HepG2 (cell line): ENCODE results near the gene BLOC1S1. TPM values are rescaled to one million over a fixed set of nuclear protein-coding genes. Genes with fewer than 3 reads are reported as not detected.

ENCODE experiments used
- CBX1 ChIP-seq: IDR thresholded peaks from one replicate; pipeline ENCODE4 v1.6.1; 2016; ENCODE audit warnings: antibody characterized with exemption, low read depth
- FIP1L1 ChIP-seq: fragments of 200-400 bp; formaldehyde crosslinking; IDR thresholded peaks from 2 replicates; pipeline ENCODE4 v1.6.1; 2018; ENCODE audit warnings: low read depth, mild to moderate bottlenecking, low read length, moderate library complexity, borderline replicate concordance; ENCODE audit not compliant: insufficient read depth
- FOXC1 ChIP-seq: sonication (generic); formaldehyde crosslinking; IDR thresholded peaks from 2 replicates; pipeline ENCODE4 v1.8.0; 2022; ENCODE audit warnings: mild to moderate bottlenecking, missing genetic modification reagents, borderline replicate concordance
- FOXJ3 ChIP-seq: sonication (generic); formaldehyde crosslinking; IDR thresholded peaks from 2 replicates; pipeline ENCODE4 v1.4.0; 2020; ENCODE audit warnings: missing genetic modification reagents, mild to moderate bottlenecking, borderline replicate concordance
- KDM3A ChIP-seq: IDR thresholded peaks from 2 replicates; pipeline ENCODE4 v1.6.1; 2018; ENCODE audit warnings: low read depth, missing compliant biosample characterization
- NCOR1 ChIP-seq: fragments of 200-600 bp; sonication (generic); IDR thresholded peaks from 2 replicates; pipeline ENCODE4 v1.7.0; 2017; ENCODE audit warnings: antibody characterized with exemption, low read length, borderline replicate concordance
- NKX3-1 ChIP-seq: sonication (generic); formaldehyde crosslinking; IDR thresholded peaks from 2 replicates; pipeline ENCODE4 v1.5.0; 2020; ENCODE audit warnings: missing genetic modification reagents
- NR3C1 ChIP-seq: sonication (generic); formaldehyde crosslinking; IDR thresholded peaks from 2 replicates; pipeline ENCODE4 v1.4.0; 2020; ENCODE audit warnings: missing genetic modification reagents
- PHF20 ChIP-seq: sonication (generic); formaldehyde crosslinking; IDR thresholded peaks from 2 replicates; pipeline ENCODE4 v1.5.0; 2020; ENCODE audit warnings: mild to moderate bottlenecking, missing genetic modification reagents
- PHF8 ChIP-seq: sonication (generic); formaldehyde crosslinking; IDR thresholded peaks from 2 replicates; pipeline ENCODE4 v1.5.0; 2020; ENCODE audit warnings: missing genetic modification reagents
- POLR2G ChIP-seq: fragments of 200-400 bp; formaldehyde crosslinking; IDR thresholded peaks from 2 replicates; pipeline ENCODE4 v1.6.1; 2018; ENCODE audit warnings: mild to moderate bottlenecking, low read depth, low read length, moderate library complexity
- RBFOX2 ChIP-seq: fragments of 200-400 bp; formaldehyde crosslinking; IDR thresholded peaks from 2 replicates; pipeline ENCODE4 v1.6.1; 2017; ENCODE audit warnings: low read depth, mild to moderate bottlenecking, low read length
- RCOR2 ChIP-seq: IDR thresholded peaks from 2 replicates; pipeline ENCODE4 v1.6.1; 2016; ENCODE audit warnings: missing biosample characterization, missing genetic modification reagents
- RELA ChIP-seq: sonication (generic); formaldehyde crosslinking; IDR thresholded peaks from 2 replicates; pipeline ENCODE4 v1.4.0; 2020; ENCODE audit warnings: missing genetic modification reagents
- SALL1 ChIP-seq: sonication (generic); formaldehyde crosslinking; IDR thresholded peaks from 2 replicates; pipeline ENCODE4 v1.8.0; 2022; ENCODE audit warnings: mild to moderate bottlenecking, missing genetic modification reagents
- SAP130 ChIP-seq: IDR thresholded peaks from 2 replicates; pipeline ENCODE4 v1.6.1; 2016; ENCODE audit warnings: low read depth
- SMYD3 ChIP-seq: sonication (generic); formaldehyde crosslinking; IDR thresholded peaks from 2 replicates; pipeline ENCODE4 v1.8.1; 2023; ENCODE audit warnings: mild to moderate bottlenecking, missing genetic modification reagents
- SNAI1 ChIP-seq: sonication (generic); formaldehyde crosslinking; IDR thresholded peaks from 2 replicates; pipeline ENCODE4 v1.5.0; 2020; ENCODE audit warnings: mild to moderate bottlenecking, missing genetic modification reagents, borderline replicate concordance
- SRF ChIP-seq: IDR thresholded peaks from 2 replicates; pipeline ENCODE4 v1.6.1; 2011; ENCODE audit warnings: mild to moderate bottlenecking, low read depth, low read length, moderate library complexity
- TMF1 ChIP-seq: sonication (generic); formaldehyde crosslinking; IDR thresholded peaks from 2 replicates; pipeline ENCODE4 v1.8.1; 2022; ENCODE audit warnings: low read depth, missing genetic modification reagents
- XRCC5 ChIP-seq: fragments of 200-400 bp; formaldehyde crosslinking; optimal IDR thresholded peaks from 2 replicates; pipeline ENCODE3; 2017; ENCODE audit warnings: mild to moderate bottlenecking, low read length
- ZFY ChIP-seq: sonication (generic); formaldehyde crosslinking; IDR thresholded peaks from 2 replicates; pipeline ENCODE4 v1.4.0; 2020; ENCODE audit warnings: missing genetic modification reagents
- ZKSCAN5 ChIP-seq: sonication (generic); formaldehyde crosslinking; IDR thresholded peaks from 2 replicates; pipeline ENCODE4 v1.5.1; 2020; ENCODE audit warnings: mild to moderate bottlenecking, missing genetic modification reagents
- ZNF354B ChIP-seq: sonication (generic); formaldehyde crosslinking; IDR thresholded peaks from 2 replicates; pipeline ENCODE4 v1.8.0; 2022; ENCODE audit warnings: mild to moderate bottlenecking, missing genetic modification reagents
- ZNF430 ChIP-seq: sonication (generic); formaldehyde crosslinking; IDR thresholded peaks from 2 replicates; pipeline ENCODE4 v1.9.0; 2021; ENCODE audit warnings: mild to moderate bottlenecking, missing genetic modification reagents
- ZNF672 ChIP-seq: sonication (generic); formaldehyde crosslinking; IDR thresholded peaks from 2 replicates; pipeline ENCODE4 v1.8.1; 2022; ENCODE audit warnings: missing genetic modification reagents
- ZNF737 ChIP-seq: sonication (generic); formaldehyde crosslinking; IDR thresholded peaks from 2 replicates; pipeline ENCODE4 v1.5.0; 2020; ENCODE audit warnings: missing genetic modification reagents, mild to moderate bottlenecking, borderline replicate concordance
- ZNF776 ChIP-seq: sonication (generic); formaldehyde crosslinking; IDR thresholded peaks from 2 replicates; pipeline ENCODE4 v1.4.0; 2020; ENCODE audit warnings: mild to moderate bottlenecking, missing genetic modification reagents
- ZNF782 ChIP-seq: sonication (generic); formaldehyde crosslinking; IDR thresholded peaks from 2 replicates; pipeline ENCODE4 v1.4.0; 2020; ENCODE audit warnings: missing genetic modification reagents, mild to moderate bottlenecking, borderline replicate concordance
- polyA plus RNA-seq, 8 experiments: library from polyadenylated mRNA; depleted of rRNA in 3 of 8; stranded (reverse) in 7 of 8; unstranded in 1 of 8; fragments of >200 nt; fragmentation: Illumina TruSeq in 4 of 8; extraction: Trizol in 4 of 8; gene quantifications; 2 replicates each; pipeline versions ENCODE4 v1.2.1 to v1.2.3, GENCODE V29; 2011 to 2016; ENCODE audit warnings: low read depth in 4 of 8, missing spikeins in 1 of 8, mixed read lengths in 1 of 8; ENCODE audit not compliant: insufficient read depth in 1 of 8
- total RNA-seq, 5 experiments: library from RNA; depleted of rRNA; stranded (reverse); fragments of >200 nt; fragmentation: Illumina TruSeq; extraction: Trizol; gene quantifications; 2 replicates each; pipeline ENCODE4 v1.2.3, GENCODE V29; 2016; ENCODE audit warnings: low read depth in 1 of 5
- TF ChIP-seq, protein P1 (sequence below): sonication (generic); formaldehyde crosslinking; IDR thresholded peaks from 2 replicates; pipeline ENCODE4 v1.4.0; 2020; ENCODE audit warnings: mild to moderate bottlenecking, missing genetic modification reagents
- TF ChIP-seq, protein P2 (sequence below): sonication (generic); formaldehyde crosslinking; conservative IDR thresholded peaks from 2 replicates; pipeline ENCODE4 v1.5.0; 2020; ENCODE audit warnings: missing genetic modification reagents

The BLOC1S1 gene
- total and polyA plus RNA-seq, 2 of the 13 experiments (the other 11 are each of a cell fraction or from before 2014, with no cell fraction given), result 55.1 to 95.3 TPM

DNA sequence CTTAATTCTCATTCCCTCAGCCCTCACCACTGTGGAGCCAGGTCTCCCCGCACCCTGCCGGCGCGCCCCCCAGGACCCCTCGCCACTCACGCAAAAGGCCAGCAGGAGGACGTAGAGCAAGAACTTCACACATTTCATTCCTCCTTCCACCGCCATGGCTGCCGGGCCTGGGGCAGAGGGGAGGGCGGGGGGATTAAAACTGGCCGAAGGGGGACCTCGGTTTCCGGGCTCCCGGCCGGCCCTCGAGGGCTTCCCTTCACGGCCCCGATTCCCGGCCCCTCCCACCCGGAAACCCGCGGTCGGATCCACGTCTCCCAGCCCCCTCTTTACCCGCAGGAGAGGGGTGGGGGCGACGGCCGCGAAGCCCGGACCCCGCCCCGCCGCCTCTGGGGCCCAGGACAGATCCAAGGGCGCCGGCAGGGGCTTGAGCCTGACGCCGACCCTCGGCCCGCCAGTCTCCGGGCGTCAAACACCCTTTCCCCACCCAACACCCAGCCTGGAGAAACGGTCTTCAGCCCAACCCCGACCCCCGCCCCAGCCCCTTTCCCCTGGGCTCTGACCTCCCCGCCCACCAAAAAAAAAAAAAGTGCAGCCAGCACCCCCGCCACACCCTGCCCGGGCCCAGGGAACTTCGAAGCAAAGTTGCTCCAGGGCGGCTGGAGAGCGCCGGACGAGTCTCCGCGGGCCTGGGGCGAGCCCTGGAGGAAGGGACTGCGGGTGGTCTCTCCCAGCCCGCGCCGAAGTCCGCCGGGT, 12.5 kb downstream of the BLOC1S1 start (continued):
- TF ChIP-seq ZNF430 (CRISPR knock-in tag), result no peak
- no peak for TF ChIP-seq SMYD3 (CRISPR knock-in tag)
- TF ChIP-seq ZNF737 (CRISPR knock-in tag), result no peak
- peak; percentile 70; the same call in 1 of the 2 replicates for TF ChIP-seq RBFOX2
- no peak for TF ChIP-seq NKX3-1 (CRISPR knock-in tag)
- no peak for TF ChIP-seq ZFY (CRISPR knock-in tag)
- 0 out of 2 replicates have a peak, but pooled peaks have one; percentile 18 for TF ChIP-seq KDM3A (CRISPR knock-in tag)
- no peak for TF ChIP-seq XRCC5
- no peak for TF ChIP-seq NR3C1 (CRISPR knock-in tag)
- no peak for TF ChIP-seq RCOR2
- no peak for TF ChIP-seq PHF20 (CRISPR knock-in tag)
- no peak for TF ChIP-seq ZNF782
- peak; percentile 13; the same call in 1 of the 2 replicates for TF ChIP-seq SALL1 (CRISPR knock-in tag)
- TF ChIP-seq RELA (CRISPR knock-in tag), result no peak
- TF ChIP-seq ZNF354B, result no peak
- TF ChIP-seq SNAI1 (CRISPR knock-in tag), result peak; percentile 30; the same call in 1 of the 2 replicates
- TF ChIP-seq SRF, result no peak
- TF ChIP-seq, protein P1, sequence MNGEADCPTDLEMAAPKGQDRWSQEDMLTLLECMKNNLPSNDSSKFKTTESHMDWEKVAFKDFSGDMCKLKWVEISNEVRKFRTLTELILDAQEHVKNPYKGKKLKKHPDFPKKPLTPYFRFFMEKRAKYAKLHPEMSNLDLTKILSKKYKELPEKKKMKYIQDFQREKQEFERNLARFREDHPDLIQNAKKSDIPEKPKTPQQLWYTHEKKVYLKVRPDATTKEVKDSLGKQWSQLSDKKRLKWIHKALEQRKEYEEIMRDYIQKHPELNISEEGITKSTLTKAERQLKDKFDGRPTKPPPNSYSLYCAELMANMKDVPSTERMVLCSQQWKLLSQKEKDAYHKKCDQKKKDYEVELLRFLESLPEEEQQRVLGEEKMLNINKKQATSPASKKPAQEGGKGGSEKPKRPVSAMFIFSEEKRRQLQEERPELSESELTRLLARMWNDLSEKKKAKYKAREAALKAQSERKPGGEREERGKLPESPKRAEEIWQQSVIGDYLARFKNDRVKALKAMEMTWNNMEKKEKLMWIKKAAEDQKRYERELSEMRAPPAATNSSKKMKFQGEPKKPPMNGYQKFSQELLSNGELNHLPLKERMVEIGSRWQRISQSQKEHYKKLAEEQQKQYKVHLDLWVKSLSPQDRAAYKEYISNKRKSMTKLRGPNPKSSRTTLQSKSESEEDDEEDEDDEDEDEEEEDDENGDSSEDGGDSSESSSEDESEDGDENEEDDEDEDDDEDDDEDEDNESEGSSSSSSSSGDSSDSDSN (CRISPR knock-in tag), result peak; percentile 6; the same call in 1 of the 2 replicates
- no peak for TF ChIP-seq ZNF776 (CRISPR knock-in tag)
- no peak for TF ChIP-seq FIP1L1
- TF ChIP-seq, protein P2, sequence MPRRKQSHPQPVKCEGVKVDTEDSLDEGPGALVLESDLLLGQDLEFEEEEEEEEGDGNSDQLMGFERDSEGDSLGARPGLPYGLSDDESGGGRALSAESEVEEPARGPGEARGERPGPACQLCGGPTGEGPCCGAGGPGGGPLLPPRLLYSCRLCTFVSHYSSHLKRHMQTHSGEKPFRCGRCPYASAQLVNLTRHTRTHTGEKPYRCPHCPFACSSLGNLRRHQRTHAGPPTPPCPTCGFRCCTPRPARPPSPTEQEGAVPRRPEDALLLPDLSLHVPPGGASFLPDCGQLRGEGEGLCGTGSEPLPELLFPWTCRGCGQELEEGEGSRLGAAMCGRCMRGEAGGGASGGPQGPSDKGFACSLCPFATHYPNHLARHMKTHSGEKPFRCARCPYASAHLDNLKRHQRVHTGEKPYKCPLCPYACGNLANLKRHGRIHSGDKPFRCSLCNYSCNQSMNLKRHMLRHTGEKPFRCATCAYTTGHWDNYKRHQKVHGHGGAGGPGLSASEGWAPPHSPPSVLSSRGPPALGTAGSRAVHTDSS (CRISPR knock-in tag), result no peak
- TF ChIP-seq SAP130 (CRISPR knock-in tag), result peak; percentile 43; the same call in 1 of the 2 replicates
- TF ChIP-seq FOXJ3, result no peak
- TF ChIP-seq POLR2G, result no peak
- TF ChIP-seq ZNF672 (CRISPR knock-in tag), result no peak
- TF ChIP-seq CBX1, result no peak
- no peak for TF ChIP-seq ZKSCAN5 (CRISPR knock-in tag)
- no peak for TF ChIP-seq NCOR1
- TF ChIP-seq TMF1, result no peak
- TF ChIP-seq PHF8 (CRISPR knock-in tag), result peak; percentile 52
- TF ChIP-seq FOXC1 (CRISPR knock-in tag), result no peak
